ENCODE measurements around the gene GALE.

Gene GALE

GRCh38 chr1:23816906-23817305, 16.4 kb upstream of the GALE start:
- TF ChIP-seq REST (IDR thresholded peaks at IDR 0.05; ENCODE audit: insufficient read depth in 1 of 2, low read depth in 2 of 2, low read length in 2 of 2), result no peak
- no peak for TF ChIP-seq POLR2AphosphoS5 (IDR thresholded peaks at IDR 0.05; ENCODE audit: low read depth, low read length)
- no peak for TF ChIP-seq FOXP2 (optimal IDR thresholded peaks at IDR 0.05; ENCODE audit: borderline replicate concordance, extremely low read depth, extremely low read length, insufficient read depth)
- TF ChIP-seq SIN3A (IDR thresholded peaks at IDR 0.05; ENCODE audit: borderline replicate concordance, insufficient read depth, low read length), result no peak
- no peak for TF ChIP-seq TAF1 (IDR thresholded peaks at IDR 0.05; ENCODE audit: borderline replicate concordance, insufficient read depth, low read length)

- TF ChIP-seq POLR2AphosphoS5 (IDR thresholded peaks at IDR 0.05; ENCODE audit: low read depth, low read length), result no peak
- TF ChIP-seq TAF1 (IDR thresholded peaks at IDR 0.05; ENCODE audit: borderline replicate concordance, insufficient read depth, low read length), result no peak
- no peak for TF ChIP-seq SIN3A (IDR thresholded peaks at IDR 0.05; ENCODE audit: borderline replicate concordance, insufficient read depth, low read length)
These were observed 15.8 kb upstream of the GALE start for GRCh38 chr1:23816361-23816760.

GRCh38 chr1:23814016-23814415, 13.5 kb upstream of the GALE start:
- no peak for TF ChIP-seq TAF1 (IDR thresholded peaks at IDR 0.05; ENCODE audit: borderline replicate concordance, insufficient read depth, low read length)
- no peak for TF ChIP-seq FOXP2 (optimal IDR thresholded peaks at IDR 0.05; ENCODE audit: borderline replicate concordance, extremely low read depth, extremely low read length, insufficient read depth)
- no peak for TF ChIP-seq REST (IDR thresholded peaks at IDR 0.05; ENCODE audit: insufficient read depth in 1 of 2, low read depth in 2 of 2, low read length in 2 of 2)
- no peak for TF ChIP-seq SIN3A (IDR thresholded peaks at IDR 0.05; ENCODE audit: borderline replicate concordance, insufficient read depth, low read length)
- no peak for TF ChIP-seq POLR2AphosphoS5 (IDR thresholded peaks at IDR 0.05; ENCODE audit: low read depth, low read length)

- TF ChIP-seq REST (IDR thresholded peaks at IDR 0.05; ENCODE audit: insufficient read depth in 1 of 2, low read depth in 2 of 2, low read length in 2 of 2), result no peak
- TF ChIP-seq TAF1 (IDR thresholded peaks at IDR 0.05; ENCODE audit: borderline replicate concordance, insufficient read depth, low read length), result no peak
- no peak for TF ChIP-seq FOXP2 (optimal IDR thresholded peaks at IDR 0.05; ENCODE audit: borderline replicate concordance, extremely low read depth, extremely low read length, insufficient read depth)
- no peak for TF ChIP-seq POLR2AphosphoS5 (IDR thresholded peaks at IDR 0.05; ENCODE audit: low read depth, low read length)
- no peak for TF ChIP-seq SIN3A (IDR thresholded peaks at IDR 0.05; ENCODE audit: borderline replicate concordance, insufficient read depth, low read length)
These were observed 10.4 kb upstream of the GALE start for GRCh38 chr1:23810818-23811540.

GRCh38 chr1:23809751-23810171, 9.2 kb upstream of the GALE start:
- TF ChIP-seq REST (IDR thresholded peaks at IDR 0.05; ENCODE audit: insufficient read depth in 1 of 2, low read depth in 2 of 2, low read length in 2 of 2), result no peak
- no peak for TF ChIP-seq FOXP2 (optimal IDR thresholded peaks at IDR 0.05; ENCODE audit: borderline replicate concordance, extremely low read depth, extremely low read length, insufficient read depth)
- no peak for TF ChIP-seq TAF1 (IDR thresholded peaks at IDR 0.05; ENCODE audit: borderline replicate concordance, insufficient read depth, low read length)
- TF ChIP-seq SIN3A (IDR thresholded peaks at IDR 0.05; ENCODE audit: borderline replicate concordance, insufficient read depth, low read length), result no peak
- no peak for TF ChIP-seq POLR2AphosphoS5 (IDR thresholded peaks at IDR 0.05; ENCODE audit: low read depth, low read length)
